SK-N-SH (cell line): Measurements from ENCODE around the gene LAP3. TPM values are rescaled to one million over a fixed set of nuclear protein-coding genes. Genes with fewer than 3 reads are reported as not detected.

ENCODE experiments used
- CTCF ChIA-PET: fragments of 300-600, 350-600 bp; formaldehyde crosslinking; extraction: SDS; loops from one replicate; lab custom pipeline; 2021; lab: Yijun Ruan, JAX
- POLR2A ChIA-PET: fragments of 350-600 bp; sonication (Branson Sonifier 250); formaldehyde crosslinking; extraction: SDS; loops from one replicate; lab custom pipeline; 2020; ENCODE audit warnings: antibody characterized with exemption, inconsistent platforms; lab: Yijun Ruan, JAX
- DNase-seq: peaks from one replicate; pipeline ENCODE4 v3.0.0; 2012
- H2AFZ ChIP-seq: fragments of 200-600 bp; sonication (generic); 2 replicates; pipeline ENCODE4 v1.8.1; 2016; ENCODE audit warnings: antibody characterized with exemption, mild to moderate bottlenecking, low read depth
- H3F3A ChIP-seq: fragments of 200-600 bp; sonication (generic); replicated peaks from 2 replicates; pipeline ENCODE3; 2016; ENCODE audit warnings: antibody characterized with exemption, mild to moderate bottlenecking; ENCODE audit not compliant: insufficient read depth
- H3K27ac ChIP-seq, 2 experiments: fragments of 200-500 bp in 1 of 2; fragments of 200-600 bp in 1 of 2; sonication (Bioruptor generic) in 1 of 2; sonication (generic), shearing (Covaris generic) in 1 of 2; 2 replicates each; pipeline versions ENCODE4 v1.5.1 to v1.6.1; 2014 to 2016; ENCODE audit warnings: low read depth in 2 of 2, inconsistent platforms in 1 of 2, low read length in 1 of 2, mild to moderate bottlenecking in 1 of 2, mixed read lengths in 1 of 2
- H3K27me3 ChIP-seq: fragments of 200-600 bp; sonication (generic), shearing (Covaris generic); 2 replicates; pipeline ENCODE4 v1.6.1; 2016; ENCODE audit warnings: mixed run types; ENCODE audit not compliant: insufficient read depth
- H3K36me3 ChIP-seq, 2 experiments: fragments of 200-500 bp in 1 of 2; fragments of 200-600 bp in 1 of 2; sonication (Bioruptor generic) in 1 of 2; sonication (generic) in 1 of 2; replicated peaks in 1 of 2; 2 replicates each; pipeline versions ENCODE3 to v1.5.1; 2014 to 2016; ENCODE audit warnings: low read length in 1 of 2, mild to moderate bottlenecking in 1 of 2; ENCODE audit not compliant: insufficient read depth in 2 of 2, control insufficient read depth in 1 of 2
- H3K4me1 ChIP-seq, 2 experiments: fragments of 200-500 bp in 1 of 2; fragments of 200-600 bp in 1 of 2; sonication (Bioruptor generic) in 1 of 2; sonication (generic), shearing (Covaris generic) in 1 of 2; 2 replicates each; pipeline versions ENCODE4 v1.5.1 to v1.6.1; 2014 to 2016; ENCODE audit warnings: low read depth in 1 of 2, low read length in 1 of 2, mixed run types in 1 of 2; ENCODE audit not compliant: insufficient read depth in 2 of 2, control insufficient read depth in 1 of 2
- H3K4me2 ChIP-seq: fragments of 200-600 bp; sonication (generic), shearing (Covaris generic); 2 replicates; pipeline ENCODE4 v1.6.1; 2017; ENCODE audit warnings: mixed run types
- H3K4me3 ChIP-seq, 2 experiments: fragments of 200-500 bp in 1 of 2; fragments of 200-600 bp in 1 of 2; sonication (Bioruptor generic) in 1 of 2; sonication (generic), shearing (Covaris generic) in 1 of 2; 2 replicates each; pipeline versions ENCODE4 v1.5.1 to v1.8.1; 2014 to 2016; ENCODE audit warnings: low read depth in 2 of 2, inconsistent platforms in 1 of 2, low read length in 1 of 2, mild to moderate bottlenecking in 1 of 2, mixed read lengths in 1 of 2, moderate library complexity in 1 of 2
- H3K79me2 ChIP-seq: fragments of 200-600 bp; sonication (generic); 2 replicates; pipeline ENCODE4 v1.8.1; 2017; ENCODE audit warnings: mild to moderate bottlenecking; ENCODE audit not compliant: insufficient read depth
- H3K9ac ChIP-seq: fragments of 200-600 bp; sonication (generic); 2 replicates; pipeline ENCODE4 v1.6.1; 2017; ENCODE audit warnings: mixed run types
- H3K9me2 ChIP-seq: fragments of 200-600 bp; sonication (generic); 2 replicates; pipeline ENCODE4 v1.6.1; 2017; ENCODE audit warnings: mixed run types
- H3K9me3 ChIP-seq: fragments of 200-600 bp; sonication (generic); 2 replicates; pipeline ENCODE4 v1.6.1; 2017; ENCODE audit warnings: mixed run types, mild to moderate bottlenecking, moderate library complexity
- H4K20me1 ChIP-seq: fragments of 200-600 bp; sonication (generic); 2 replicates; pipeline ENCODE4 v1.6.1; 2017; ENCODE audit warnings: mild to moderate bottlenecking, mixed run types; ENCODE audit not compliant: insufficient read depth
- CHD2 ChIP-seq: fragments of 150-350 bp; IDR thresholded peaks from 2 replicates; pipeline ENCODE4 v1.6.1; 2018; ENCODE audit warnings: low read length; ENCODE audit not compliant: partially characterized antibody
- EP300 ChIP-seq, 2 experiments: IDR thresholded peaks; 2 replicates each; pipeline versions ENCODE4 v1.4.0 to v1.6.1; 2012; ENCODE audit warnings: borderline replicate concordance in 1 of 2, low read depth in 1 of 2, low read length in 1 of 2
- EZH2phosphoT487 ChIP-seq: fragments of 200-600 bp; sonication (generic); IDR thresholded peaks from 2 replicates; pipeline ENCODE4 v1.6.1; 2017; ENCODE audit warnings: low read depth, mixed run types, mild to moderate bottlenecking, antibody characterized with exemption, moderate library complexity, borderline replicate concordance
- FOSL2 ChIP-seq: IDR thresholded peaks from 2 replicates; pipeline ENCODE4 v1.4.0; 2012; ENCODE audit warnings: low read depth, mild to moderate bottlenecking, moderate library complexity, borderline replicate concordance
- FOXJ3 ChIP-seq: sonication (generic); formaldehyde crosslinking; IDR thresholded peaks from 2 replicates; pipeline ENCODE4 v1.5.1; 2020; ENCODE audit warnings: mild to moderate bottlenecking, missing genetic modification reagents
- GATA2 ChIP-seq: sonication (generic); formaldehyde crosslinking; IDR thresholded peaks from 2 replicates; pipeline ENCODE4 v1.5.0; 2020; ENCODE audit warnings: mild to moderate bottlenecking, missing genetic modification reagents
- JUND ChIP-seq: IDR thresholded peaks from 2 replicates; pipeline ENCODE4 v1.4.0; 2012
- MAX ChIP-seq: IDR thresholded peaks from 2 replicates; pipeline ENCODE4 v1.4.0; 2012; ENCODE audit warnings: low read depth
- MXI1 ChIP-seq: IDR thresholded peaks from 2 replicates; pipeline ENCODE4 v1.6.1; 2012; ENCODE audit warnings: mild to moderate bottlenecking, low read depth, low read length, improper control_type of control experiment
- RAD21 ChIP-seq: IDR thresholded peaks from 2 replicates; pipeline ENCODE4 v1.6.1; 2012; ENCODE audit warnings: mild to moderate bottlenecking, low read length
- RCOR1 ChIP-seq: fragments of 150-350 bp; IDR thresholded peaks from 2 replicates; pipeline ENCODE4 v1.6.1; 2017; ENCODE audit warnings: antibody characterized with exemption, low read length
- SIN3A ChIP-seq: IDR thresholded peaks from 2 replicates; pipeline ENCODE4 v1.6.1; 2012; ENCODE audit warnings: low read depth, mild to moderate bottlenecking, low read length, moderate library complexity, borderline replicate concordance
- SMC3 ChIP-seq: IDR thresholded peaks from 2 replicates; pipeline ENCODE4 v1.6.1; 2012; ENCODE audit warnings: low read depth, low read length, improper control_type of control experiment
- TCF12 ChIP-seq: IDR thresholded peaks from 2 replicates; pipeline ENCODE4 v1.4.0; 2012
- WGBS: methylation state at CpG from one replicate; pipeline ENCODE4 v1.1.6; 2017; ENCODE audit warnings: low lambda C conversion rate; 5-methylcytosine and 5-hydroxymethylcytosine counted together
- polyA plus RNA-seq, 3 experiments: library from polyadenylated mRNA; depleted of rRNA; stranded (reverse); fragments of >200 nt; gene quantifications; 2 replicates each; pipeline ENCODE4 v1.2.3, GENCODE V29; 2012
- TF ChIP-seq, protein P1 (sequence below): IDR thresholded peaks from 2 replicates; pipeline ENCODE4; 2012
- TF ChIP-seq, protein P2 (sequence below): fragments of 150-350 bp; IDR thresholded peaks from 2 replicates; pipeline ENCODE4 v1.6.1; 2017; ENCODE audit warnings: antibody characterized with exemption, low read length, low read depth, borderline replicate concordance

Gene LAP3
- polyA plus RNA-seq, 1 of the 3 experiments (the other 2 are of a cell fraction), result 53.2 TPM

DNA sequence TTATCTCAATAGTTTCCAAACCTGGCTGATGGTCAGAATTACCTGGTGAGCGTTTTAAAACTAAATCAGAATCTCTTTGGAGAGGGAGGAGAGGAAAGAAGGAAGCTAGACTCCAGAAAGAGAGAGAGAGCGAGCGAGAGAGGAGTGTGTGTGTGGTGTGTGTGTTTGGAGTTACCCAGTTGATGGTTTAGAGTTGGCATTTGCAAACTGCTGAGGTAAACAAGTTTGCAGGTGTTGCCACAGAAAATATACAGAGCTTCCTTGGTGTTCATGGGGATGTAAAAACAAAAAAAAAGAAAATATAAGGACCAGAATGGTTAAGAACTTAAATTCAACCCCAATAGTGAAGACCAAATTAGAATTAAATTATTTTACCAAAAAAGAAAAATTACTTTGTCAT, 26.4 kb upstream of the LAP3 start (continued):
- no peak for TF ChIP-seq EZH2phosphoT487
- no peak for TF ChIP-seq JUND
- no peak for TF ChIP-seq FOXJ3 (CRISPR knock-in tag)
- TF ChIP-seq RCOR1, result no peak
- no peak for TF ChIP-seq CHD2
- no peak for TF ChIP-seq TCF12

GRCh38 chr4:17552427-17552826, 24.6 kb upstream of the LAP3 start:
- TF ChIP-seq RCOR1 (peak; percentile 65; the same call in 1 of the 2 replicates), GATA2 (CRISPR knock-in tag) (peak; percentile 76), RAD21 (peak; percentile 16; the same call in 1 of the 2 replicates), MXI1 (no peak), FOXJ3 (CRISPR knock-in tag) (peak; percentile 30; the same call in 1 of the 2 replicates), FOSL2 (no peak), SIN3A (no peak), MAX (no peak), EP300 (IDR thresholded peaks at IDR 0.05; ENCODE audit: borderline replicate concordance in 1 of 2, low read depth in 1 of 2, low read length in 1 of 2) (peak in 1 of 2 experiments; percentile 79; a peak in 2 of 4 replicates), SMC3 (no peak), CHD2 (peak; percentile 62)
- TF ChIP-seq, protein P1, sequence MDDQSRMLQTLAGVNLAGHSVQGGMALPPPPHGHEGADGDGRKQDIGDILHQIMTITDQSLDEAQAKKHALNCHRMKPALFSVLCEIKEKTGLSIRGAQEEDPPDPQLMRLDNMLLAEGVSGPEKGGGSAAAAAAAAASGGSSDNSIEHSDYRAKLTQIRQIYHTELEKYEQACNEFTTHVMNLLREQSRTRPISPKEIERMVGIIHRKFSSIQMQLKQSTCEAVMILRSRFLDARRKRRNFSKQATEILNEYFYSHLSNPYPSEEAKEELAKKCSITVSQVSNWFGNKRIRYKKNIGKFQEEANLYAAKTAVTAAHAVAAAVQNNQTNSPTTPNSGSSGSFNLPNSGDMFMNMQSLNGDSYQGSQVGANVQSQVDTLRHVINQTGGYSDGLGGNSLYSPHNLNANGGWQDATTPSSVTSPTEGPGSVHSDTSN, result no peak
- TF ChIP-seq, protein P2, sequence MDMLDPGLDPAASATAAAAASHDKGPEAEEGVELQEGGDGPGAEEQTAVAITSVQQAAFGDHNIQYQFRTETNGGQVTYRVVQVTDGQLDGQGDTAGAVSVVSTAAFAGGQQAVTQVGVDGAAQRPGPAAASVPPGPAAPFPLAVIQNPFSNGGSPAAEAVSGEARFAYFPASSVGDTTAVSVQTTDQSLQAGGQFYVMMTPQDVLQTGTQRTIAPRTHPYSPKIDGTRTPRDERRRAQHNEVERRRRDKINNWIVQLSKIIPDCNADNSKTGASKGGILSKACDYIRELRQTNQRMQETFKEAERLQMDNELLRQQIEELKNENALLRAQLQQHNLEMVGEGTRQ, result no peak
- Histone ChIP-seq H2AFZ (no peak overlapping the region), H3K27ac (no peak overlapping the region; a peak in 1 of 4 replicates), H3K4me1 (peaks cover 0 to 5% of the 10 kb centered on the region in 2 experiments; a peak in 1 of 4 replicates), H3K4me2 (no peak overlapping the region), H3K79me2 (no peaks in the 10 kb centered on the region), H4K20me1 (no peaks in the 10 kb centered on the region), H3K27me3 (peaks cover 10% of the 10 kb centered on the region; the same call in 1 of the 2 replicates), H3K36me3 (no peaks in the 10 kb centered on the region), H3K9me2 (no peaks in the 10 kb centered on the region), H3K9ac (no peak overlapping the region), H3K9me3 (no peaks in the 10 kb centered on the region), H3F3A (no peaks in the 10 kb centered on the region), H3K4me3 (no peak overlapping the region)
- WGBS, result 29% methylated on average over 5 of the region's 5 CpGs
- peak; percentile 60 for DNase-seq
- POLR2A ChIA-PET, result interaction anchor here (1.3 kb wide), 1 partner anchor 26 kb away, joined by 4 read pairs; no protein-coding TSS in a partner anchor
- CTCF ChIA-PET, result interaction anchor here (0.6 to 3.8 kb wide), 3 partner anchors 16 to 519 kb away, joined by 3 to 17 read pairs (median 3); no protein-coding TSS in a partner anchor
